HL-60 (cell line): Measurements from ENCODE around the gene NXPH4.

Experiments
- DNase-seq, 2 experiments: peaks; one replicate each; pipeline ENCODE4 v3.0.0-alpha.2; 2010 to 2020; ENCODE audit warnings: low read depth in 1 of 2, low spot score in 1 of 2
- H3K27ac ChIP-seq: fragments of 250-450 bp; sonication (Bioruptor Pico); replicated peaks from 2 replicates; pipeline ENCODE4 v1.5.1; 2020; ENCODE audit warnings: mild to moderate bottlenecking, moderate library complexity
- H3K27me3 ChIP-seq: fragments of 250-450 bp; sonication (Bioruptor Pico); 2 replicates; pipeline ENCODE4 v1.5.1; 2021; ENCODE audit warnings: mild to moderate bottlenecking, moderate library complexity; ENCODE audit not compliant: insufficient read depth, poor library complexity, severe bottlenecking
- H3K4me3 ChIP-seq: replicated peaks from 2 replicates; pipeline ENCODE4 v1.5.1; 2011; ENCODE audit warnings: mild to moderate bottlenecking, control low read depth, low read length; ENCODE audit not compliant: insufficient read depth
- GABPA ChIP-seq: IDR thresholded peaks from 2 replicates; pipeline ENCODE4 v1.6.1; 2012; ENCODE audit warnings: low read depth
- POLR2AphosphoS5 ChIP-seq: IDR thresholded peaks from 2 replicates; pipeline ENCODE4 v1.6.1; 2012; ENCODE audit warnings: low read depth
- SPI1 ChIP-seq: IDR thresholded peaks from 2 replicates; pipeline ENCODE4 v1.6.1; 2012; ENCODE audit warnings: low read depth, mild to moderate bottlenecking, borderline replicate concordance
- TF ChIP-seq, protein P1 (sequence below): IDR thresholded peaks from 2 replicates; pipeline ENCODE4 v1.6.1; 2012; ENCODE audit warnings: low read depth; ENCODE audit not compliant: insufficient replicate concordance
- TF ChIP-seq, protein P2 (sequence below): IDR thresholded peaks from one replicate; pipeline ENCODE4 v1.5.1; 2011; ENCODE audit warnings: low read length, control low read depth, inconsistent platforms; ENCODE audit not compliant: insufficient read depth

The NXPH4 gene

DNA sequence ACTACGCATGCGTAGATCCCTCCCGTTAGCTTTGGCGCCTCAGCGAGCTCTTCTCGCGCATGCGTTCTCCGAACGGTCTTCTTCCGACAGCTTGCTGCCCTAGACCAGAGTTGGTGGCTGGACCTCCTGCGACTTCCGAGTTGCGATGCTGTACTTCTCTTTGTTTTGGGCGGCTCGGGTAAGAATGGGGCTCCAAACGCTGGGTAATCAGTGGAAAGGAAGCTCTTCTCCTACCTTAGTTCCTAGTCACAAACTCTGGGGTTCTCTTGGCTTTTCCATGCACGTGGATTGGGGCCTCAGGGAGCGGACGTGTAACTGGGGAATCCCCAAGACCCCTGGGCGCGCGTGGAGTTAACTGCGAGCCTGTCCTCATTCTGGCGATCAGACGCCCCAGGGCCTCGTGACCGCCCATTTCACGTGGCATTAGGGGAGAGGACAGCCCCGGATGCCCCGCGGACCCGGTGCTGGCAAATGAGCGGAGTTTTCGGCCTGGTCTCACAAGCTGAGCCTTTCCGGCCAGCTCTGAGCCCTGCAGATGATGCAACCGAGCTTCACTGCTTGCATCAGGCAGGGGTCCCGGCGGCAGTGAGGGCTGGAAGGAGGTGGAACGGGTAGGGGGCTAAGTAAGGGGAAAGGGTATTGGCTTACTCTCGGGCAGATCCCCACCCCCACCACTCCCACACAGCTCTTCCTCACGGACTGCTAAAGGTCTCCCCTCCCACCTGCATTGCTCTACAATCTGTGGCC, 13.2 kb downstream of the NXPH4 start, which contains the start of gene SHMT2:
SHMT2 (plus strand) TSS at position 78 of the 747 bp plus-strand sequence; CDS start at position 146, 68 bp downstream.
- peak; percentile 82 to 96 for DNase-seq
- TF ChIP-seq, protein P1, sequence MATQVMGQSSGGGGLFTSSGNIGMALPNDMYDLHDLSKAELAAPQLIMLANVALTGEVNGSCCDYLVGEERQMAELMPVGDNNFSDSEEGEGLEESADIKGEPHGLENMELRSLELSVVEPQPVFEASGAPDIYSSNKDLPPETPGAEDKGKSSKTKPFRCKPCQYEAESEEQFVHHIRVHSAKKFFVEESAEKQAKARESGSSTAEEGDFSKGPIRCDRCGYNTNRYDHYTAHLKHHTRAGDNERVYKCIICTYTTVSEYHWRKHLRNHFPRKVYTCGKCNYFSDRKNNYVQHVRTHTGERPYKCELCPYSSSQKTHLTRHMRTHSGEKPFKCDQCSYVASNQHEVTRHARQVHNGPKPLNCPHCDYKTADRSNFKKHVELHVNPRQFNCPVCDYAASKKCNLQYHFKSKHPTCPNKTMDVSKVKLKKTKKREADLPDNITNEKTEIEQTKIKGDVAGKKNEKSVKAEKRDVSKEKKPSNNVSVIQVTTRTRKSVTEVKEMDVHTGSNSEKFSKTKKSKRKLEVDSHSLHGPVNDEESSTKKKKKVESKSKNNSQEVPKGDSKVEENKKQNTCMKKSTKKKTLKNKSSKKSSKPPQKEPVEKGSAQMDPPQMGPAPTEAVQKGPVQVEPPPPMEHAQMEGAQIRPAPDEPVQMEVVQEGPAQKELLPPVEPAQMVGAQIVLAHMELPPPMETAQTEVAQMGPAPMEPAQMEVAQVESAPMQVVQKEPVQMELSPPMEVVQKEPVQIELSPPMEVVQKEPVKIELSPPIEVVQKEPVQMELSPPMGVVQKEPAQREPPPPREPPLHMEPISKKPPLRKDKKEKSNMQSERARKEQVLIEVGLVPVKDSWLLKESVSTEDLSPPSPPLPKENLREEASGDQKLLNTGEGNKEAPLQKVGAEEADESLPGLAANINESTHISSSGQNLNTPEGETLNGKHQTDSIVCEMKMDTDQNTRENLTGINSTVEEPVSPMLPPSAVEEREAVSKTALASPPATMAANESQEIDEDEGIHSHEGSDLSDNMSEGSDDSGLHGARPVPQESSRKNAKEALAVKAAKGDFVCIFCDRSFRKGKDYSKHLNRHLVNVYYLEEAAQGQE, result no peak
- TF ChIP-seq, protein P2, sequence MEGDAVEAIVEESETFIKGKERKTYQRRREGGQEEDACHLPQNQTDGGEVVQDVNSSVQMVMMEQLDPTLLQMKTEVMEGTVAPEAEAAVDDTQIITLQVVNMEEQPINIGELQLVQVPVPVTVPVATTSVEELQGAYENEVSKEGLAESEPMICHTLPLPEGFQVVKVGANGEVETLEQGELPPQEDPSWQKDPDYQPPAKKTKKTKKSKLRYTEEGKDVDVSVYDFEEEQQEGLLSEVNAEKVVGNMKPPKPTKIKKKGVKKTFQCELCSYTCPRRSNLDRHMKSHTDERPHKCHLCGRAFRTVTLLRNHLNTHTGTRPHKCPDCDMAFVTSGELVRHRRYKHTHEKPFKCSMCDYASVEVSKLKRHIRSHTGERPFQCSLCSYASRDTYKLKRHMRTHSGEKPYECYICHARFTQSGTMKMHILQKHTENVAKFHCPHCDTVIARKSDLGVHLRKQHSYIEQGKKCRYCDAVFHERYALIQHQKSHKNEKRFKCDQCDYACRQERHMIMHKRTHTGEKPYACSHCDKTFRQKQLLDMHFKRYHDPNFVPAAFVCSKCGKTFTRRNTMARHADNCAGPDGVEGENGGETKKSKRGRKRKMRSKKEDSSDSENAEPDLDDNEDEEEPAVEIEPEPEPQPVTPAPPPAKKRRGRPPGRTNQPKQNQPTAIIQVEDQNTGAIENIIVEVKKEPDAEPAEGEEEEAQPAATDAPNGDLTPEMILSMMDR, result no peak
- TF ChIP-seq POLR2AphosphoS5, result peak; percentile 60; the same call in 1 of the 2 replicates
- TF ChIP-seq SPI1, result no peak
- no peak for TF ChIP-seq GABPA
- H3K27ac ChIP-seq, result peak within 1 kb of the TSS; percentile 83
- H3K27me3 ChIP-seq, result peaks cover 18% of the 10 kb centered on the region
- peak within 1 kb of the TSS; percentile 75 for H3K4me3 ChIP-seq

DNA sequence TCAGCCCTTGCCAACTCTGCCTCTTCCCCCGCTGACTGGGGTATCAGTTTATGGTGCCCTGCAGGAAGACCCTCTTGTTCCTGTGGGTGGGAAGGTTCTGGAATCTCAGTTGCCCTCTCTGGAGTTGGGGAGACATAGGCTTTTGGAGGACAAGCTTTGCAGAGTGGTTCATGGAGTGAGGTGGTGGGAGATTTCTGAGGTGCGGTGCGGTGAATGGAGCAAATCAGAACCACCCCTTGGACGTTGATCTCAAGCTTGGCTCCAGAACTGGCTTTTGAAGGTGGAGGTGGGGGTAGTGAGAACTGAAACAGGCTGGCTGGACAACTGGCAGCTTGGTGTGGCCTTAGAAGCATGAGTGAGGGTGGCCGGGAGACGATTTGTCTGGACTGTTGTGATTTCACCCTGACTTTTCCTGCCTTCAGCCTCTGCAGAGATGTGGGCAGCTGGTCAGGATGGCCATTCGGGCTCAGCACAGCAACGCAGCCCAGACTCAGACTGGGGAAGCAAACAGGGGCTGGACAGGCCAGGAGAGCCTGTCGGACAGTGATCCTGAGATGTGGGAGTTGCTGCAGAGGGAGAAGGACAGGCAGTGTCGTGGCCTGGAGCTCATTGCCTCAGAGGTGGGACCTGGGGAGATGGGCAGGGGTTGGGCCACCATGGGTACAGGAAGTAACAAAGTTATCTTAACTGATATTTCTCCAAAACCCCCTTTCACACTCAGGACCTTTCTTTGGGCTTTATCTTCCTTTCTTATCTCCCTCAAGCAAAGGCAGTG, 14.0 kb downstream of the NXPH4 start:
- H3K4me3 ChIP-seq, result peak overlapping the region; percentile 75
- H3K27ac ChIP-seq, result peak overlapping the region; percentile 83
- H3K27me3 ChIP-seq, result peaks cover 13% of the 10 kb centered on the region
- DNase-seq, result no peak
- TF ChIP-seq GABPA (no peak), SPI1 (no peak), POLR2AphosphoS5 (no peak)
- TF ChIP-seq, protein P2, result no peak
- TF ChIP-seq, protein P1, result no peak

DNA sequence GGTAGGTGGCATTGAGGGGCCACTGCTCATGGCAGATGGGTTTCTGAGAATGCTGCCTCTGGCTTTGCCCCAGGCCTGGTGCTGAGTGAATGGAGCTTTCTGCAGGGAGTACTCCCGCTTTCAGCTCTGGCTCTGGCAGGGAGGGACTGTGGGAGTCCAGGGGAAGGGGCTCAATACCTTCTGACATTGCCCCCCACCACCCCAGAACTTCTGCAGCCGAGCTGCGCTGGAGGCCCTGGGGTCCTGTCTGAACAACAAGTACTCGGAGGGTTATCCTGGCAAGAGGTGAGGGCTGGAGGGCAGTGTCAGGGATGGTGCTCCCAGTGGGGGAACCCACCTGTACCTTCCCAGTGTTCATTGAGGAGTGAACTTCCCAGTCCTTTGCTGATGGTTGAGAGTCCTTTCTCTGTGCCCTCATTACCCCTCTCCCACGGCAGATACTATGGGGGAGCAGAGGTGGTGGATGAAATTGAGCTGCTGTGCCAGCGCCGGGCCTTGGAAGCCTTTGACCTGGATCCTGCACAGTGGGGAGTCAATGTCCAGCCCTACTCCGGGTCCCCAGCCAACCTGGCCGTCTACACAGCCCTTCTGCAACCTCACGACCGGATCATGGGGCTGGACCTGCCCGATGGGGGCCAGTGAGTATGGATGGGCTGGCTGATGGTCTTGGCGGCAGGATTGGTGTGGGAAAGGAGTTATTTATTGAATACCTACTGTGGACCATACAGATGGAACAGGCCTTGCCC, 14.9 kb downstream of the NXPH4 start:
- H3K27ac ChIP-seq, result no peak overlapping the region
- no peak for DNase-seq
- TF ChIP-seq GABPA, result no peak
- TF ChIP-seq, protein P2, result no peak
- no peak for TF ChIP-seq POLR2AphosphoS5
- TF ChIP-seq, protein P1, result no peak
- no peak for TF ChIP-seq SPI1
- H3K27me3 ChIP-seq, result peaks cover 8% of the 10 kb centered on the region
- peak overlapping the region; percentile 75; the same call in 1 of the 2 replicates for H3K4me3 ChIP-seq
